Gastrocnemius medialis (tissue), 4 donors: ENCODE results near the gene TXNRD3. TPM values are rescaled to one million over a fixed set of nuclear protein-coding genes. Genes with fewer than 3 reads are reported as not detected.

Experiments used
- ATAC-seq, 2 donors: fragments of 150-250 bp; one replicate each; pipeline ENCODE4 v1.9.1; 2016
- DNase-seq, 2 donors: peaks; one replicate each; pipeline ENCODE4 v3.0.0-alpha.2; 2019
- H3K27ac ChIP-seq, 4 donors: fragments of 200-600 bp; sonication (generic); 1 replicate in 1 of 4; 2 replicates in 3 of 4; pipeline ENCODE4 v1.5.1; 2016 to 2018; ENCODE audit warnings: mild to moderate bottlenecking in 2 of 4, moderate library complexity in 1 of 4
- H3K27me3 ChIP-seq, 3 donors: fragments of 200-600 bp; sonication (generic) in 2 of 3; 1 replicate in 1 of 3; 2 replicates in 2 of 3; pipeline versions ENCODE4 v1.5.1 to v1.6.0; 2016 to 2019; ENCODE audit warnings: mild to moderate bottlenecking in 1 of 3, moderate library complexity in 1 of 3
- H3K36me3 ChIP-seq, 2 donors: fragments of 200-600 bp; sonication (generic) in 1 of 2; one replicate each; pipeline ENCODE4 v1.5.1; 2017 to 2018
- H3K4me1 ChIP-seq, 2 donors: fragments of 200-600 bp; sonication (generic) in 1 of 2; one replicate each; pipeline ENCODE4 v1.5.1; 2016 to 2017; ENCODE audit warnings: mild to moderate bottlenecking in 2 of 2
- H3K4me3 ChIP-seq, 4 donors: fragments of 200-600 bp; sonication (generic) in 3 of 4; 1 replicate in 1 of 4; 2 replicates in 3 of 4; pipeline ENCODE4 v1.5.1; 2016 to 2019; ENCODE audit warnings: mild to moderate bottlenecking in 2 of 4
- H3K9me3 ChIP-seq, 3 donors: fragments of 200-600 bp; sonication (generic) in 2 of 3; 1 replicate in 1 of 3; 2 replicates in 2 of 3; pipeline ENCODE4 v1.5.1; 2016 to 2019
- CTCF ChIP-seq, 5 experiments: fragments of 450-650 bp in 3 of 5; fragments of 200-600 bp in 2 of 5; sonication (generic) in 2 of 5; IDR thresholded peaks in 4 of 5; conservative IDR thresholded peaks in 1 of 5; 1 replicate in 4 of 5; 2 replicates in 1 of 5; pipeline ENCODE4 v1.5.1; 2016 to 2019; ENCODE audit warnings: antibody characterized with exemption in 5 of 5, mild to moderate bottlenecking in 3 of 5, moderate library complexity in 3 of 5
- POLR2A ChIP-seq, 2 donors: fragments of 450-650 bp; IDR thresholded peaks; one replicate each; pipeline ENCODE4 v1.6.1; 2017; ENCODE audit warnings: antibody characterized with exemption in 2 of 2, mild to moderate bottlenecking in 2 of 2, moderate library complexity in 2 of 2
- in situ Hi-C, 4 donors: fragments of 200-750 bp; cut with MboI; loops; one replicate each; pipeline versions ENCODE4 v1.15.0 to v1.8.0; 2017; ENCODE audit warnings: low sequenced_read_pairs in 4 of 4
- intact Hi-C: fragments of 100-400 bp; cut with DNase I; formaldehyde crosslinking; loops from one replicate; pipeline ENCODE4 v1.15.1; 2023; ENCODE audit warnings: low total_unique reads
- total RNA-seq, 4 donors: library from RNA; depleted of rRNA; stranded (reverse); fragments of >200 nt; gene quantifications; one replicate each; pipeline versions ENCODE4 v1.1.0 to v1.2.3, GENCODE V29; 2016

TXNRD3 gene
- total RNA-seq, 4 donors from 2014 or later = 2.5 to 7.0 (median 4.5) TPM

- no peak for ATAC-seq
- H3K4me1 ChIP-seq = no peaks in the 10 kb centered on the region
- TF ChIP-seq POLR2A (IDR thresholded peaks at IDR 0.05) (no peak), CTCF (IDR thresholded peaks at IDR 0.05 in 4 of 5, conservative IDR thresholded peaks at IDR 0.05 in 1 of 5) (no peak)
- H3K9me3 ChIP-seq = no peaks in the 10 kb centered on the region
- no peak overlapping the region for H3K27ac ChIP-seq
- no peak overlapping the region for H3K4me3 ChIP-seq
- peaks cover 0 to 33% of the 10 kb centered on the region in 2 donors for H3K36me3 ChIP-seq
- in situ Hi-C loops (no loop called here), intact Hi-C loops (no loop called here)
- DNase-seq = no peak
- no peaks in the 10 kb centered on the region for H3K27me3 ChIP-seq
These were observed 42.3 kb downstream of the TXNRD3 start for GRCh38 chr3:126612479-126613205.

- peaks cover 0 to 52% of the 10 kb centered on the region in 2 donors for H3K36me3 ChIP-seq
- TF ChIP-seq CTCF (IDR thresholded peaks at IDR 0.05 in 4 of 5, conservative IDR thresholded peaks at IDR 0.05 in 1 of 5) (no peak), POLR2A (IDR thresholded peaks at IDR 0.05) (no peak)
- intact Hi-C loops = no loop called here
- no peak overlapping the region for H3K27ac ChIP-seq
- in situ Hi-C loops = no loop called here
- no peaks in the 10 kb centered on the region for H3K4me1 ChIP-seq
- H3K27me3 ChIP-seq = no peaks in the 10 kb centered on the region
- no peak for DNase-seq
- no peak for ATAC-seq
- no peak overlapping the region for H3K4me3 ChIP-seq
- no peaks in the 10 kb centered on the region for H3K9me3 ChIP-seq
These were observed 45.0 kb downstream of the TXNRD3 start for GRCh38 chr3:126609909-126610308.

GRCh38 chr3:126607214-126607908, 47.6 kb downstream of the TXNRD3 start:
- DNase-seq = no peak
- no peaks in the 10 kb centered on the region for H3K4me1 ChIP-seq
- no peaks in the 10 kb centered on the region for H3K27me3 ChIP-seq
- in situ Hi-C loops = no loop called here
- H3K9me3 ChIP-seq = no peaks in the 10 kb centered on the region
- ATAC-seq = no peak
- no peak overlapping the region for H3K4me3 ChIP-seq
- TF ChIP-seq CTCF (IDR thresholded peaks at IDR 0.05 in 4 of 5, conservative IDR thresholded peaks at IDR 0.05 in 1 of 5) = no peak
- no peak for TF ChIP-seq POLR2A (IDR thresholded peaks at IDR 0.05)
- intact Hi-C loops = no loop called here
- H3K36me3 ChIP-seq = peaks cover 0 to 60% of the 10 kb centered on the region in 2 donors
- no peak overlapping the region for H3K27ac ChIP-seq

GRCh38 chr3:126606001-126606400, 48.9 kb downstream of the TXNRD3 start:
- Histone ChIP-seq H3K36me3 (peaks cover 0 to 54% of the 10 kb centered on the region in 2 donors), H3K9me3 (no peaks in the 10 kb centered on the region), H3K27me3 (no peaks in the 10 kb centered on the region), H3K4me3 (no peak overlapping the region), H3K27ac (no peak overlapping the region), H3K4me1 (no peaks in the 10 kb centered on the region)
- in situ Hi-C loops = no loop called here
- intact Hi-C loops = no loop called here
- DNase-seq (no peak), ATAC-seq (no peak)
- no peak for TF ChIP-seq CTCF (IDR thresholded peaks at IDR 0.05 in 4 of 5, conservative IDR thresholded peaks at IDR 0.05 in 1 of 5)
- TF ChIP-seq POLR2A (IDR thresholded peaks at IDR 0.05) = no peak
